Neural progenitor cell (in vitro differentiated cells): ENCODE results near the gene TRIM32. TPM values are rescaled to one million over a fixed set of nuclear protein-coding genes. Genes with fewer than 3 reads are reported as not detected.

Experiments
- DNase-seq: peaks from one replicate; pipeline ENCODE4 v3.0.0-alpha.2; 2016; ENCODE audit warnings: low spot score
- H2AFZ ChIP-seq: fragments of 200-600 bp; sonication (generic); replicated peaks from 2 replicates; pipeline ENCODE4 v1.6.1; 2016; ENCODE audit warnings: antibody characterized with exemption
- H3F3A ChIP-seq: fragments of 200-600 bp; sonication (generic); 2 replicates; pipeline ENCODE4 v1.6.1; 2016; ENCODE audit warnings: antibody characterized with exemption, low read depth
- H3K27ac ChIP-seq: fragments of 200-600 bp; sonication (generic); 2 replicates; pipeline ENCODE4 v1.5.1; 2016; ENCODE audit warnings: mild to moderate bottlenecking
- H3K27me3 ChIP-seq: fragments of 200-600 bp; sonication (generic); 2 replicates; pipeline ENCODE4 v1.6.1; 2016; ENCODE audit warnings: mild to moderate bottlenecking, moderate library complexity
- H3K36me3 ChIP-seq: fragments of 200-600 bp; sonication (generic); 2 replicates; pipeline ENCODE4 v1.5.1; 2016
- H3K4me1 ChIP-seq: fragments of 200-600 bp; sonication (generic); 2 replicates; pipeline ENCODE4 v1.6.1; 2016; ENCODE audit warnings: mixed run types
- H3K4me2 ChIP-seq: fragments of 200-600 bp; sonication (generic); 2 replicates; pipeline ENCODE4 v1.6.1; 2016
- H3K4me3 ChIP-seq: fragments of 200-600 bp; sonication (generic); 2 replicates; pipeline ENCODE4 v1.5.1; 2016
- H3K79me2 ChIP-seq: fragments of 200-600 bp; sonication (generic); 2 replicates; pipeline ENCODE4 v1.6.1; 2016; ENCODE audit warnings: low read depth
- H3K9ac ChIP-seq: fragments of 200-600 bp; sonication (generic); 2 replicates; pipeline ENCODE4 v1.6.1; 2016
- H3K9me3 ChIP-seq: fragments of 200-600 bp; sonication (generic); 2 replicates; pipeline ENCODE4 v1.5.1; 2016; ENCODE audit warnings: low read depth
- H4K20me1 ChIP-seq: fragments of 200-600 bp; sonication (generic); 2 replicates; pipeline ENCODE4 v1.6.1; 2016; ENCODE audit warnings: low read depth
- H3K27ac Mint-ChIP-seq: 3 replicates; pipeline ENCODE4 v1.8.0; 2021; ENCODE audit warnings: mixed read lengths
- H3K27me3 Mint-ChIP-seq: 2 replicates; pipeline ENCODE4 v1.8.0; 2022; ENCODE audit warnings: low read depth, mild to moderate bottlenecking, inconsistent platforms, moderate library complexity, mixed read lengths; ENCODE audit not compliant: insufficient read depth
- H3K36me3 Mint-ChIP-seq: 3 replicates; pipeline ENCODE4 v1.8.0; 2021; ENCODE audit warnings: mixed read lengths
- H3K4me1 Mint-ChIP-seq: 3 replicates; pipeline ENCODE4 v1.8.0; 2021; ENCODE audit warnings: mixed read lengths
- H3K4me3 Mint-ChIP-seq: 3 replicates; pipeline ENCODE4 v1.8.0; 2021; ENCODE audit warnings: mild to moderate bottlenecking, moderate library complexity, mixed read lengths
- H3K9me3 Mint-ChIP-seq: 3 replicates; pipeline ENCODE4 v1.8.0; 2020; ENCODE audit warnings: mixed read lengths
- EZH2 ChIP-seq: fragments of 200-600 bp; sonication (generic); IDR thresholded peaks from 2 replicates; pipeline ENCODE4 v1.6.1; 2017; ENCODE audit warnings: antibody characterized with exemption, mild to moderate bottlenecking, moderate library complexity
- EZH2phosphoT487 ChIP-seq: fragments of 200-600 bp; sonication (generic); IDR thresholded peaks from 2 replicates; pipeline ENCODE4 v1.6.1; 2017; ENCODE audit warnings: antibody characterized with exemption
- total RNA-seq: library from RNA; depleted of rRNA; stranded (reverse); fragments of >200 nt; gene quantifications from 2 replicates; pipeline ENCODE4 v1.2.3, GENCODE V29; 2015; ENCODE audit warnings: low replicate concordance
- TF ChIP-seq, protein P1 (sequence below): fragments of 200-600 bp; sonication (generic); IDR thresholded peaks from 2 replicates; pipeline ENCODE4 v1.5.1; 2017; ENCODE audit warnings: antibody characterized with exemption, mild to moderate bottlenecking

Gene TRIM32
- total RNA-seq, 1 donor from 2014 or later: 16.3 TPM

DNA sequence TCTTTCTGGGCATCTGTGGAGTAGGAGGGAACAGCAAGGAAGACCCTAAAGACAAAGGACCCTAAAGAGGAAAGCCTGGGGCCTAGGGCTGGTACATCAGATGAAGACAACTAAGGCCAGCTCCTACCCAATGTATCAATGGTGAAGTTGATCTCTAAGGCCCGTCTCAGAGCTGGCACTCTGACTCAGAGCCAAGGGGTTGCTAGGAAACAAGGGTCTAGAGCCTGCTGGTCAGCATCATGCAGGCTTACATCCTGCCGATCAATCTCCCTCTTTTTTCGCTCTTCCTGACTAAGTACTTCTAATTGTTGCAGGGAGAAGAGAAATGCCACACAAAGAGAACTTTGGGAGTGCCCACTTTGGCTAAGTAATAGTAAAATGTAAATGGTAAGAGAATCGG, 26.2 kb downstream of the TRIM32 start:
- no peaks in the 10 kb centered on the region for H3K79me2 ChIP-seq
- no peak overlapping the region for H3K27ac Mint-ChIP-seq
- no peak overlapping the region for H3K4me2 ChIP-seq
- H3K9me3 Mint-ChIP-seq: no peaks in the 10 kb centered on the region
- H3K9ac ChIP-seq: no peak overlapping the region
- H3K27me3 ChIP-seq: no peaks in the 10 kb centered on the region
- peaks cover 4% of the 10 kb centered on the region for H3K4me1 ChIP-seq
- TF ChIP-seq EZH2 (no peak), EZH2phosphoT487 (no peak)
- TF ChIP-seq, protein P1, sequence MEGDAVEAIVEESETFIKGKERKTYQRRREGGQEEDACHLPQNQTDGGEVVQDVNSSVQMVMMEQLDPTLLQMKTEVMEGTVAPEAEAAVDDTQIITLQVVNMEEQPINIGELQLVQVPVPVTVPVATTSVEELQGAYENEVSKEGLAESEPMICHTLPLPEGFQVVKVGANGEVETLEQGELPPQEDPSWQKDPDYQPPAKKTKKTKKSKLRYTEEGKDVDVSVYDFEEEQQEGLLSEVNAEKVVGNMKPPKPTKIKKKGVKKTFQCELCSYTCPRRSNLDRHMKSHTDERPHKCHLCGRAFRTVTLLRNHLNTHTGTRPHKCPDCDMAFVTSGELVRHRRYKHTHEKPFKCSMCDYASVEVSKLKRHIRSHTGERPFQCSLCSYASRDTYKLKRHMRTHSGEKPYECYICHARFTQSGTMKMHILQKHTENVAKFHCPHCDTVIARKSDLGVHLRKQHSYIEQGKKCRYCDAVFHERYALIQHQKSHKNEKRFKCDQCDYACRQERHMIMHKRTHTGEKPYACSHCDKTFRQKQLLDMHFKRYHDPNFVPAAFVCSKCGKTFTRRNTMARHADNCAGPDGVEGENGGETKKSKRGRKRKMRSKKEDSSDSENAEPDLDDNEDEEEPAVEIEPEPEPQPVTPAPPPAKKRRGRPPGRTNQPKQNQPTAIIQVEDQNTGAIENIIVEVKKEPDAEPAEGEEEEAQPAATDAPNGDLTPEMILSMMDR: no peak
- H3K36me3 Mint-ChIP-seq: no peaks in the 10 kb centered on the region
- peaks cover 2% of the 10 kb centered on the region for H3K27me3 Mint-ChIP-seq
- no peaks in the 10 kb centered on the region for H3F3A ChIP-seq
- no peaks in the 10 kb centered on the region for H4K20me1 ChIP-seq
- no peak overlapping the region for H3K4me3 Mint-ChIP-seq
- peaks cover 6% of the 10 kb centered on the region for H3K4me1 Mint-ChIP-seq
- no peak overlapping the region for H2AFZ ChIP-seq
- H3K4me3 ChIP-seq: no peak overlapping the region
- no peak overlapping the region for H3K27ac ChIP-seq
- H3K9me3 ChIP-seq: no peaks in the 10 kb centered on the region
- H3K36me3 ChIP-seq: no peaks in the 10 kb centered on the region
- no peak for DNase-seq

DNA sequence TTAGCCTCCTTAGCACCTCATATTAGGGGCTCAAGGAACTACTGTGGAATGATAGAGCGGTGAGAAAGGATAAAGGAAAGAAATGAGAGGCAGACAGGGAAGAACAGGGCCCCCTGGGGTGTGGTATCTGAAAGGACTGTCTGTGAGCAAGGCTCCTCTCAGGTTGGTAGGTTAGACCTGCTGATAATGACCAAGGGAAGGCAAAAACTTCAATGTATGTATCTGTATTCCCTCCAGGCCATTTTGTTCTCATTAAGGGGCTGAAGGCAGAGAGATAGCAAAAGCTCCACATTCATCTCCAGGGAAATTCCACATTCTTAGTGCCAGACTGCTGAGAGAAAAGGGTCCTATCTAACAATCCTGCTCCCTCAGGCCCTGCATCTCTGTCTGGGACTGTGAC, 28.6 kb downstream of the TRIM32 start:
- H3K27me3 Mint-ChIP-seq: no peaks in the 10 kb centered on the region
- DNase-seq: peak; percentile 24
- H3K9me3 ChIP-seq: no peaks in the 10 kb centered on the region

DNA sequence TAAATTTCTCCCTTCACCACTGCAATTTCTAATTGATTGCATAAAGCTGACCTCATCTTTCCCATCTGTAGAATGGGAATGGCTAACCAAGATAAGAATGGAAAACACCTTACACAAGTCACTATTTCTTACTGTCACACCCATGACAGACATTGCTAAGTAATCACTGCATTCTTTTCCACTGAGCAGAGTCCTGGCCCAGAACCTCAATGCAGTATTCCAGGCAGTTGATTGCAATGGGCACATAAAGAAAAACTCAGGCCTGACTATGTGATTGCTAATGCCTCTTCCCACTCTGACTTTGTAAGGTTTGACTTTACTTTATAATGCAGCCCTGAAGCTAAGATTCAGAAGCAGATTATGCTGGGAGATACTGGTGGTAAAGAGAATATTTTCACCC, 29.3 kb downstream of the TRIM32 start:
- TF ChIP-seq EZH2phosphoT487 (no peak), EZH2 (no peak)
- TF ChIP-seq, protein P1: no peak
- no peaks in the 10 kb centered on the region for H3K36me3 Mint-ChIP-seq
- no peaks in the 10 kb centered on the region for H3K79me2 ChIP-seq
- no peak overlapping the region for H3K4me2 ChIP-seq
- H3K27ac Mint-ChIP-seq: no peak overlapping the region
- no peak overlapping the region for H3K4me3 ChIP-seq
- H4K20me1 ChIP-seq: no peaks in the 10 kb centered on the region
- no peaks in the 10 kb centered on the region for H3F3A ChIP-seq
- H3K27me3 Mint-ChIP-seq: no peaks in the 10 kb centered on the region
- no peaks in the 10 kb centered on the region for H3K9me3 ChIP-seq
- no peak overlapping the region for H2AFZ ChIP-seq
- no peak overlapping the region for H3K27ac ChIP-seq
- H3K27me3 ChIP-seq: no peaks in the 10 kb centered on the region
- H3K4me3 Mint-ChIP-seq: no peak overlapping the region
- no peaks in the 10 kb centered on the region for H3K36me3 ChIP-seq
- no peaks in the 10 kb centered on the region for H3K9me3 Mint-ChIP-seq
- no peak overlapping the region for H3K9ac ChIP-seq
- H3K4me1 Mint-ChIP-seq: peaks cover 13% of the 10 kb centered on the region
- H3K4me1 ChIP-seq: peaks cover 11% of the 10 kb centered on the region
- DNase-seq: no peak

More for the DNA sequence above, 28.6 kb downstream of the TRIM32 start:
- Histone ChIP-seq H3K36me3 (no peaks in the 10 kb centered on the region), H2AFZ (no peak overlapping the region), H3K4me3 (no peak overlapping the region), H3K4me1 (peaks cover 11% of the 10 kb centered on the region), H3F3A (no peaks in the 10 kb centered on the region), H3K27ac (no peak overlapping the region), H4K20me1 (no peaks in the 10 kb centered on the region), H3K4me2 (no peak overlapping the region), H3K79me2 (no peaks in the 10 kb centered on the region), H3K9ac (no peak overlapping the region), H3K27me3 (no peaks in the 10 kb centered on the region)
- H3K36me3 Mint-ChIP-seq: no peaks in the 10 kb centered on the region
- TF ChIP-seq, protein P1: no peak
- TF ChIP-seq EZH2: no peak
- no peak for TF ChIP-seq EZH2phosphoT487
- H3K4me3 Mint-ChIP-seq: no peak overlapping the region
- no peaks in the 10 kb centered on the region for H3K9me3 Mint-ChIP-seq
- no peak overlapping the region for H3K27ac Mint-ChIP-seq
- peaks cover 13% of the 10 kb centered on the region for H3K4me1 Mint-ChIP-seq
